CD4-positive, alpha-beta T cell (primary cell): ENCODE results near the gene DDX1. TPM values are rescaled to one million over a fixed set of nuclear protein-coding genes. Genes with fewer than 3 reads are reported as not detected.

Source experiments
- ATAC-seq: fragments of 200-7000 bp; cut with Tn5 transposase; one replicate; pipeline ENCODE4 v1.10.0; 2022; ENCODE audit warnings: mild to moderate bottlenecking; ENCODE audit not compliant: poor library complexity
- CTCF ChIA-PET: fragments of 350-600 bp; sonication (Branson Sonifier 250); formaldehyde crosslinking; loops from one replicate; lab custom pipeline; 2021; ENCODE audit warnings: antibody characterized with exemption, inconsistent platforms; lab: Charles Lee
- POLR2A ChIA-PET: fragments of 350-600 bp; sonication (Branson Sonifier 250); formaldehyde crosslinking; loops from one replicate; lab custom pipeline; 2021; ENCODE audit warnings: antibody characterized with exemption, inconsistent platforms; lab: Charles Lee
- DNase-seq, 14 experiments: peaks; one replicate each; pipeline ENCODE4 v3.0.0-alpha.2; 2013 to 2020; ENCODE audit warnings: mixed read lengths in 2 of 14
- H3K27ac ChIP-seq, 2 donors: one replicate each; pipeline versions ENCODE4 v1.5.1 to v1.7.0; 2013; ENCODE audit warnings: low read length in 2 of 2, low read depth in 1 of 2, mild to moderate bottlenecking in 1 of 2
- H3K27me3 ChIP-seq, 2 experiments: 1 replicate in 1 of 2; 2 replicates in 1 of 2; pipeline versions ENCODE4 v1.6.1 to v1.7.0; 2013; ENCODE audit warnings: low read length in 2 of 2, control low read depth in 1 of 2, mild to moderate bottlenecking in 1 of 2, moderate library complexity in 1 of 2; ENCODE audit not compliant: insufficient read depth in 2 of 2, control insufficient read depth in 1 of 2
- H3K36me3 ChIP-seq: one replicate; pipeline ENCODE4 v1.6.1; 2013; ENCODE audit warnings: low read length, control low read depth; ENCODE audit not compliant: insufficient read depth
- H3K4me1 ChIP-seq: one replicate; pipeline ENCODE4 v1.6.1; 2013; ENCODE audit warnings: low read length, control low read depth; ENCODE audit not compliant: insufficient read depth
- H3K4me3 ChIP-seq: one replicate; pipeline ENCODE4 v1.5.1; 2013; ENCODE audit warnings: mild to moderate bottlenecking, low read length, moderate library complexity
- H3K9me3 ChIP-seq, 2 experiments: 1 replicate in 1 of 2; 2 replicates in 1 of 2; pipeline versions ENCODE4 v1.6.1 to v1.7.0; 2013; ENCODE audit warnings: low read length in 2 of 2, mild to moderate bottlenecking in 2 of 2, control low read depth in 1 of 2, moderate library complexity in 1 of 2; ENCODE audit not compliant: control insufficient read depth in 1 of 2, insufficient read depth in 1 of 2
- H3K27ac Mint-ChIP-seq: one replicate; pipeline ENCODE4 v1.8.0; 2020; ENCODE audit warnings: mixed read lengths
- H3K27me3 Mint-ChIP-seq: one replicate; pipeline ENCODE4 v1.8.0; 2021; ENCODE audit warnings: mixed read lengths
- H3K36me3 Mint-ChIP-seq: one replicate; pipeline ENCODE4 v1.8.0; 2021; ENCODE audit warnings: low read depth, mixed read lengths
- H3K4me1 Mint-ChIP-seq: one replicate; pipeline ENCODE4 v1.8.0; 2021; ENCODE audit warnings: low read depth, mixed read lengths
- H3K4me3 Mint-ChIP-seq: one replicate; pipeline ENCODE4 v1.8.0; 2020; ENCODE audit warnings: mild to moderate bottlenecking, mixed read lengths
- H3K9me3 Mint-ChIP-seq: one replicate; pipeline ENCODE4 v1.8.0; 2020; ENCODE audit warnings: mixed read lengths
- intact Hi-C, 2 experiments: fragments of 100-400 bp; cut with DNase I in 1 of 2; cut with micrococcal nuclease in 1 of 2; formaldehyde crosslinking; loops; one replicate each; pipeline versions ENCODE4 v1.15.1 to v1.9.0; 2023 to 2025; cut with DNase I, micrococcal nuclease
- total RNA-seq, 174 experiments: library from RNA in 2 of 174; stranded (reverse) in 2 of 174; gene quantifications; one replicate each; pipeline ENCODE4 v1.2.3 and lab custom pipeline; 2021 to 2026
- TF ChIP-seq, protein P1 (sequence below): fragments of 200-600 bp; IDR thresholded peaks from one replicate; pipeline ENCODE4 v1.8.0; 2022; ENCODE audit warnings: antibody characterized with exemption, mild to moderate bottlenecking

DDX1 gene
- total RNA-seq, 2 experiments from 2014 or later, result 48.8 to 50.1 TPM

DNA sequence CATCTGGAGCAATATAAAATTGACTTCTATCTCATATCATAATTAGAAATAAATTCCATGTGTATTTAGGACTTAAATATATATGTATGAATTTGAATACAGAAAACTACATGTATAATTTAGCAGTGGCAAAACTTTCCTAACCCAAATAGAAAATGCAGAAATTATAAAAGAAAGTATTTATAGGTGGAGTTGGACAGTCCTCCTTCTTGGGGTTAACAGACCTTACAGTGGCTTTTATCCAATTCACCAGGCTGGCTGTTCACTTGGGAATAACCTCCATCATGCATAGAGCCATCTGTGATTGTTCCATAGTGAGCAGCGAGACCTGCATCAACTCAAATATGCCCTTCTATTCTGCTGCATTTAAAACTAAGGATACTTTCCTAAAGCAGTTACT, 8.3 kb downstream of the DDX1 start:
- no peak overlapping the region for H3K4me3 ChIP-seq
- TF ChIP-seq, protein P1, sequence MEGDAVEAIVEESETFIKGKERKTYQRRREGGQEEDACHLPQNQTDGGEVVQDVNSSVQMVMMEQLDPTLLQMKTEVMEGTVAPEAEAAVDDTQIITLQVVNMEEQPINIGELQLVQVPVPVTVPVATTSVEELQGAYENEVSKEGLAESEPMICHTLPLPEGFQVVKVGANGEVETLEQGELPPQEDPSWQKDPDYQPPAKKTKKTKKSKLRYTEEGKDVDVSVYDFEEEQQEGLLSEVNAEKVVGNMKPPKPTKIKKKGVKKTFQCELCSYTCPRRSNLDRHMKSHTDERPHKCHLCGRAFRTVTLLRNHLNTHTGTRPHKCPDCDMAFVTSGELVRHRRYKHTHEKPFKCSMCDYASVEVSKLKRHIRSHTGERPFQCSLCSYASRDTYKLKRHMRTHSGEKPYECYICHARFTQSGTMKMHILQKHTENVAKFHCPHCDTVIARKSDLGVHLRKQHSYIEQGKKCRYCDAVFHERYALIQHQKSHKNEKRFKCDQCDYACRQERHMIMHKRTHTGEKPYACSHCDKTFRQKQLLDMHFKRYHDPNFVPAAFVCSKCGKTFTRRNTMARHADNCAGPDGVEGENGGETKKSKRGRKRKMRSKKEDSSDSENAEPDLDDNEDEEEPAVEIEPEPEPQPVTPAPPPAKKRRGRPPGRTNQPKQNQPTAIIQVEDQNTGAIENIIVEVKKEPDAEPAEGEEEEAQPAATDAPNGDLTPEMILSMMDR, result no peak
- no peaks in the 10 kb centered on the region for H3K4me1 ChIP-seq
- Mint-ChIP-seq H3K27ac (no peak overlapping the region), H3K9me3 (no peaks in the 10 kb centered on the region), H3K4me1 (peaks cover 14% of the 10 kb centered on the region), H3K27me3 (no peaks in the 10 kb centered on the region), H3K36me3 (peaks cover 96% of the 10 kb centered on the region), H3K4me3 (no peak overlapping the region)
- ATAC-seq (no peak), DNase-seq (no peak)
- peaks cover 95% of the 10 kb centered on the region for H3K36me3 ChIP-seq
- no peak overlapping the region for H3K27ac ChIP-seq
- H3K9me3 ChIP-seq, result no peaks in the 10 kb centered on the region
- intact Hi-C loops, result no loop called here
- ChIA-PET POLR2A (interaction anchor here (1.2 kb wide), 1 partner anchor 8 kb away, joined by 3 read pairs; the partner anchor contains the start of gene DDX1), CTCF (no interaction called here)
- no peaks in the 10 kb centered on the region for H3K27me3 ChIP-seq

DNA sequence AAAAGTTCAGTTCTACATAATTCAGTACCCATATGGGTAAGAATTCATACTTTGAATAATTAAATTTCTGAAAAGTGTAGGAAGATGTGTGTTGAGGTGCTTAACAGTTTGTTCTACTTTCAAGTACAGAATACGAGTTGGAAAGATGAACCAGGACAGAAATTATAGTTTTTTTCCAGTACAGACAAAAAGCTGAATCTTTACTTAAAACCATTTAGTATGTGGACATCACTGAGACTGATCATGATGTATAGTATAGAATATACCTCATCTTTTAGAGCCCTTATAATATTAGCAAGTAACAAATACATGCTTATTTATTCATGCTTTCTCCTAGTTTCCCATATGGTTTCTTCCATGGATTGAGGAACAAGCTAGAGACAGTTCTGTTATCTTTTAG, 10.0 kb downstream of the DDX1 start:
- no peaks in the 10 kb centered on the region for H3K9me3 Mint-ChIP-seq
- no peaks in the 10 kb centered on the region for H3K9me3 ChIP-seq
- CTCF ChIA-PET, result no interaction called here
- peaks cover 96% of the 10 kb centered on the region for H3K36me3 Mint-ChIP-seq
- H3K27ac ChIP-seq, result no peak overlapping the region
- no peaks in the 10 kb centered on the region for H3K4me1 Mint-ChIP-seq
- no peak overlapping the region for H3K4me3 Mint-ChIP-seq
- H3K36me3 ChIP-seq, result peaks cover 95% of the 10 kb centered on the region
- no peaks in the 10 kb centered on the region for H3K27me3 Mint-ChIP-seq
- H3K4me1 ChIP-seq, result no peaks in the 10 kb centered on the region
- intact Hi-C loops, result no loop called here
- TF ChIP-seq, protein P1, result no peak
- ATAC-seq (no peak), DNase-seq (no peak)
- POLR2A ChIA-PET, result no interaction called here
- H3K4me3 ChIP-seq, result no peak overlapping the region
- H3K27me3 ChIP-seq, result no peaks in the 10 kb centered on the region
- H3K27ac Mint-ChIP-seq, result no peak overlapping the region

DNA sequence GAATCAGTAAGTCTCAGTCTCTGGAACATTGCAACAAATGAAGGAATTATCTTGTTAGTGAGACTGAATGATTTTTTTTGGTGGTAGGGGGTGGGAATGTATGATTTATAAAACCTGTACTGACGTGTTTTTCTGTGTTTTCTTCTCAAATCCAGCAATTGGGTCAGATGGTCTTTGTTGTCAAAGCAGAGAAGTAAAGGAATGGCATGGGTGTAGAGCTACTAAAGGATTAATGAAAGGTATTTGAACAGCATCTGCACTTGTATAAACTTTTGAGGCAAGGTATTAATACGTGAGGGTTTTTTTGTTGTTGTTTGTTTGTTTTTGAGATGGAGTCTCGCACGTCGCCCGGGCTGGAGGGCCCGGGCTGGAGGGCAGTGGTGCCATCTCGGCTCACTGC, 10.7 kb downstream of the DDX1 start:
- TF ChIP-seq, protein P1, result no peak
- no peak for DNase-seq
- POLR2A ChIA-PET, result no interaction called here
- no peak for ATAC-seq
- H3K4me3 ChIP-seq, result no peak overlapping the region
- no peaks in the 10 kb centered on the region for H3K9me3 ChIP-seq
- Mint-ChIP-seq H3K27me3 (no peaks in the 10 kb centered on the region), H3K36me3 (peaks cover 96% of the 10 kb centered on the region), H3K27ac (no peak overlapping the region), H3K4me1 (no peaks in the 10 kb centered on the region), H3K4me3 (no peak overlapping the region), H3K9me3 (no peaks in the 10 kb centered on the region)
- intact Hi-C loops, result no loop called here
- no peaks in the 10 kb centered on the region for H3K4me1 ChIP-seq
- CTCF ChIA-PET, result no interaction called here
- no peak overlapping the region for H3K27ac ChIP-seq
- H3K36me3 ChIP-seq, result peaks cover 96% of the 10 kb centered on the region
- no peaks in the 10 kb centered on the region for H3K27me3 ChIP-seq
